ENCODE measurements around the gene SGK1.

DNA sequence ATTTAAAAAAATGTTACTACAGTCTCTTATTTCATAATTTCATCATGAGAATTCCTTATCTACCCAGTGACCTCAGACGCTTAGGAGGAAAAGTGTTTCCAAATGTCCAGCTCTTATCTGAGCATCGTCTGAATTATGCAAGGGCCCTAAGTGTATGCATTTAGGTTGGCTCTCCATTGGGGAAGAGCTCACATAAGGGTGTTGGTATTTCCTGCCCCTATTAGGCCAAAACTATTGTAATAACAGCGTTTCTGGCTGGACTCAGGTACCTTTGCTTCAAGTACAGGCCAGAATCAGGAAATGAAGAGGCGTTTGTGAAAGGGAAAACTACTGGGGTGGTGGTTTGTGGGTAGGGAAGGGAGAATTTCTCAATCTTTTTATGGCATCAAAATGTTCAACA lies 40.4 kb upstream of the SGK1 start:
- TF ChIP-seq, protein P1, sequence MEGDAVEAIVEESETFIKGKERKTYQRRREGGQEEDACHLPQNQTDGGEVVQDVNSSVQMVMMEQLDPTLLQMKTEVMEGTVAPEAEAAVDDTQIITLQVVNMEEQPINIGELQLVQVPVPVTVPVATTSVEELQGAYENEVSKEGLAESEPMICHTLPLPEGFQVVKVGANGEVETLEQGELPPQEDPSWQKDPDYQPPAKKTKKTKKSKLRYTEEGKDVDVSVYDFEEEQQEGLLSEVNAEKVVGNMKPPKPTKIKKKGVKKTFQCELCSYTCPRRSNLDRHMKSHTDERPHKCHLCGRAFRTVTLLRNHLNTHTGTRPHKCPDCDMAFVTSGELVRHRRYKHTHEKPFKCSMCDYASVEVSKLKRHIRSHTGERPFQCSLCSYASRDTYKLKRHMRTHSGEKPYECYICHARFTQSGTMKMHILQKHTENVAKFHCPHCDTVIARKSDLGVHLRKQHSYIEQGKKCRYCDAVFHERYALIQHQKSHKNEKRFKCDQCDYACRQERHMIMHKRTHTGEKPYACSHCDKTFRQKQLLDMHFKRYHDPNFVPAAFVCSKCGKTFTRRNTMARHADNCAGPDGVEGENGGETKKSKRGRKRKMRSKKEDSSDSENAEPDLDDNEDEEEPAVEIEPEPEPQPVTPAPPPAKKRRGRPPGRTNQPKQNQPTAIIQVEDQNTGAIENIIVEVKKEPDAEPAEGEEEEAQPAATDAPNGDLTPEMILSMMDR (IDR thresholded peaks at IDR 0.05) = no peak
- TF ChIP-seq EP300 (IDR thresholded peaks at IDR 0.05) (no peak), POLR2AphosphoS5 (IDR thresholded peaks at IDR 0.05) (no peak)

All from sigmoid colon (tissue), 4 donors.